H1 (cell line): ENCODE measurements around the gene MAML1. TPM values are rescaled to one million over a fixed set of nuclear protein-coding genes. Genes with fewer than 3 reads are reported as not detected.

Experiments
- CTCF ChIA-PET: fragments of 300-600 bp; sonication (Branson Sonifier 250); formaldehyde crosslinking; loops from one replicate; lab custom pipeline; 2021; ENCODE audit not compliant: partially characterized antibody; lab: Charles Lee
- POLR2A ChIA-PET: fragments of 300-600 bp; sonication (Branson Sonifier 250); formaldehyde crosslinking; loops from one replicate; lab custom pipeline; 2021; ENCODE audit warnings: inconsistent platforms; ENCODE audit not compliant: partially characterized antibody; lab: Charles Lee
- DNase-seq, 2 experiments: peaks; one replicate each; pipeline versions ENCODE4 v3.0.0 to v3.0.0-alpha.2; 2010 to 2022; ENCODE audit warnings: low spot score in 2 of 2, low read depth in 1 of 2, mixed read lengths in 1 of 2
- FAIRE-seq: peaks from 2 replicates; lab custom pipeline; 2011; peaks lifted over from hg19 to GRCh38; lab: Jason Lieb, UNC
- H2AFZ ChIP-seq: 2 replicates; pipeline ENCODE4 v1.8.1; 2012; ENCODE audit warnings: low read length, inconsistent platforms
- H2AK5ac ChIP-seq: 2 replicates; pipeline ENCODE4 v1.6.1; 2013; ENCODE audit warnings: low read depth, low read length
- H2BK120ac ChIP-seq: replicated peaks from 2 replicates; pipeline ENCODE3; 2013; ENCODE audit warnings: low read depth, low read length, inconsistent platforms
- H2BK12ac ChIP-seq: 2 replicates; pipeline ENCODE4 v1.6.1; 2013; ENCODE audit warnings: low read depth, low read length
- H2BK15ac ChIP-seq: 2 replicates; pipeline ENCODE4 v1.6.1; 2013; ENCODE audit warnings: low read length
- H2BK20ac ChIP-seq: 2 replicates; pipeline ENCODE4 v1.6.1; 2013; ENCODE audit warnings: low read length
- H2BK5ac ChIP-seq: 2 replicates; pipeline ENCODE4 v1.6.1; 2013; ENCODE audit warnings: low read depth, low read length
- H3K14ac ChIP-seq: 2 replicates; pipeline ENCODE4 v1.6.1; 2013; ENCODE audit warnings: inconsistent platforms; ENCODE audit not compliant: insufficient read length
- H3K18ac ChIP-seq: 2 replicates; pipeline ENCODE4 v1.6.1; 2013; ENCODE audit warnings: low read length; ENCODE audit errors: extremely low read depth
- H3K23ac ChIP-seq: 2 replicates; pipeline ENCODE4 v1.6.1; 2013; ENCODE audit warnings: inconsistent platforms; ENCODE audit not compliant: insufficient read length
- H3K23me2 ChIP-seq: 2 replicates; pipeline ENCODE4 v1.6.1; 2013; ENCODE audit warnings: low read depth, low read length
- H3K27ac ChIP-seq: 2 replicates; pipeline ENCODE4 v1.6.1; 2011; ENCODE audit warnings: low read depth, low read length, inconsistent platforms
- H3K27me3 ChIP-seq, 4 experiments: replicated peaks in 1 of 4; 1 replicate in 1 of 4; 2 replicates in 3 of 4; pipeline versions ENCODE4 v1.6.1 to v1.8.1; 2011 to 2013; ENCODE audit warnings: low read length in 3 of 4, mild to moderate bottlenecking in 3 of 4, inconsistent platforms in 2 of 4, mixed read lengths in 2 of 4, moderate library complexity in 1 of 4; ENCODE audit not compliant: control insufficient read depth in 3 of 4, insufficient read depth in 3 of 4; ENCODE audit errors: extremely low read depth in 1 of 4
- H3K36me3 ChIP-seq, 4 experiments: 2 replicates each; pipeline versions ENCODE4 v1.6.1 to v1.8.1; 2011 to 2013; ENCODE audit warnings: mild to moderate bottlenecking in 4 of 4, low read length in 3 of 4, moderate library complexity in 2 of 4, control low read depth in 1 of 4, inconsistent platforms in 1 of 4; ENCODE audit not compliant: insufficient read depth in 4 of 4, control insufficient read depth in 2 of 4
- H3K4ac ChIP-seq: replicated peaks from 2 replicates; pipeline ENCODE3; 2013; ENCODE audit warnings: low read length, low read depth, mixed read lengths, inconsistent platforms; ENCODE audit not compliant: insufficient read length
- H3K4me1 ChIP-seq, 4 experiments: replicated peaks in 1 of 4; 1 replicate in 1 of 4; 2 replicates in 3 of 4; pipeline versions ENCODE4 v1.6.1 to v1.8.1; 2011 to 2013; ENCODE audit warnings: low read length in 3 of 4, inconsistent platforms in 2 of 4, mixed read lengths in 1 of 4; ENCODE audit not compliant: insufficient read depth in 4 of 4, control insufficient read depth in 3 of 4
- H3K4me2 ChIP-seq, 2 experiments: 2 replicates each; pipeline versions ENCODE4 v1.6.1 to v1.8.1; 2011 to 2013; ENCODE audit warnings: low read depth in 2 of 2, low read length in 2 of 2, control low read depth in 1 of 2, inconsistent platforms in 1 of 2, mild to moderate bottlenecking in 1 of 2; ENCODE audit not compliant: insufficient read depth in 1 of 2
- H3K4me3 ChIP-seq, 4 experiments: fragments of 200-600, 300-600 bp in 1 of 4; sonication (generic), shearing (Covaris generic), sonication (Bioruptor Twin) in 1 of 4; 2 replicates each; pipeline versions ENCODE4 v1.5.1 to v1.8.1; 2011 to 2016; ENCODE audit warnings: low read length in 4 of 4, low read depth in 3 of 4, control low read depth in 2 of 4, inconsistent platforms in 2 of 4, mild to moderate bottlenecking in 2 of 4, mixed read lengths in 1 of 4, moderate library complexity in 1 of 4; ENCODE audit not compliant: insufficient read depth in 2 of 4; ENCODE audit errors: extremely low read depth in 1 of 4
- H3K56ac ChIP-seq: replicated peaks from 2 replicates; pipeline ENCODE3; 2013; ENCODE audit warnings: low read depth, mild to moderate bottlenecking, mixed read lengths, low read length, inconsistent platforms; ENCODE audit not compliant: insufficient read length
- H3K79me1 ChIP-seq: 2 replicates; pipeline ENCODE4 v1.6.1; 2013; ENCODE audit warnings: low read depth, low read length, control low read depth
- H3K79me2 ChIP-seq, 2 experiments: 2 replicates each; pipeline versions ENCODE4 v1.6.1 to v1.8.1; 2012 to 2013; ENCODE audit warnings: low read length in 2 of 2, mild to moderate bottlenecking in 2 of 2, inconsistent platforms in 1 of 2; ENCODE audit not compliant: insufficient read depth in 2 of 2, control insufficient read depth in 1 of 2
- H3K9ac ChIP-seq, 4 experiments: replicated peaks in 1 of 4; 1 replicate in 1 of 4; 2 replicates in 3 of 4; pipeline versions ENCODE4 v1.6.1 to v1.8.1; 2011 to 2013; ENCODE audit warnings: low read depth in 3 of 4, low read length in 3 of 4, control low read depth in 2 of 4, mild to moderate bottlenecking in 2 of 4, moderate library complexity in 2 of 4, inconsistent platforms in 1 of 4; ENCODE audit errors: extremely low read depth in 1 of 4
- H3K9me3 ChIP-seq, 2 experiments: 2 replicates each; pipeline versions ENCODE4 v1.6.1 to v1.8.1; 2012 to 2013; ENCODE audit warnings: mild to moderate bottlenecking in 2 of 2, moderate library complexity in 2 of 2, control low read depth in 1 of 2, inconsistent platforms in 1 of 2, low read depth in 1 of 2, low read length in 1 of 2, mixed read lengths in 1 of 2; ENCODE audit not compliant: insufficient read depth in 2 of 2
- H4K20me1 ChIP-seq, 2 experiments: replicated peaks in 1 of 2; 2 replicates each; pipeline versions ENCODE3 to v1.8.1; 2011 to 2013; ENCODE audit warnings: inconsistent platforms in 2 of 2, low read length in 2 of 2, mild to moderate bottlenecking in 1 of 2; ENCODE audit not compliant: insufficient read depth in 2 of 2, control insufficient read depth in 1 of 2
- H4K5ac ChIP-seq: 2 replicates; pipeline ENCODE4 v1.6.1; 2013; ENCODE audit warnings: low read length, low read depth, mixed read lengths, inconsistent platforms; ENCODE audit not compliant: insufficient read length
- H4K8ac ChIP-seq: 2 replicates; pipeline ENCODE4 v1.8.0; 2013; ENCODE audit warnings: mild to moderate bottlenecking, moderate library complexity, low read length, inconsistent platforms; ENCODE audit not compliant: insufficient read depth; ENCODE audit errors: extremely low read depth
- H4K91ac ChIP-seq: replicated peaks from 2 replicates; pipeline ENCODE3; 2013; ENCODE audit warnings: low read length, mixed read lengths, inconsistent platforms; ENCODE audit not compliant: insufficient read length
- ASH2L ChIP-seq: fragments of 200-600, 300-600 bp; sonication (generic); IDR thresholded peaks from one replicate; pipeline ENCODE4 v1.7.1; 2017; ENCODE audit warnings: low read length
- HDAC2 ChIP-seq, 2 experiments: fragments of 300-600 bp in 1 of 2; sonication (generic) in 1 of 2; IDR thresholded peaks; 2 replicates each; pipeline ENCODE4 v1.6.1; 2011 to 2012; ENCODE audit warnings: low read depth in 2 of 2, low read length in 2 of 2, mild to moderate bottlenecking in 2 of 2, moderate library complexity in 2 of 2, borderline replicate concordance in 1 of 2, inconsistent platforms in 1 of 2
- JUND ChIP-seq: IDR thresholded peaks from 2 replicates; pipeline ENCODE4 v1.6.1; 2011; ENCODE audit warnings: mild to moderate bottlenecking, improper control_type of control experiment, low read length
- POLR2A ChIP-seq, 2 experiments: IDR thresholded peaks; 1 replicate in 1 of 2; 2 replicates in 1 of 2; pipeline ENCODE4 v1.6.1; 2011; ENCODE audit warnings: low read depth in 2 of 2, low read length in 2 of 2, mild to moderate bottlenecking in 2 of 2; ENCODE audit errors: control extremely low read depth in 1 of 2
- RBBP5 ChIP-seq: IDR thresholded peaks from 2 replicates; pipeline ENCODE4 v1.7.1; 2012; ENCODE audit warnings: low read depth, mild to moderate bottlenecking, inconsistent platforms, low read length, moderate library complexity, borderline replicate concordance
- SIN3A ChIP-seq, 2 experiments: IDR thresholded peaks in 1 of 2; conservative IDR thresholded peaks in 1 of 2; 2 replicates each; pipeline ENCODE4 v1.6.1; 2011 to 2012; ENCODE audit warnings: low read length in 2 of 2, improper control_type of control experiment in 1 of 2, low read depth in 1 of 2, mild to moderate bottlenecking in 1 of 2
- WGBS, 2 experiments: shearing (Covaris generic) in 1 of 2; methylation state at CpG; one replicate each; pipeline versions ENCODE4 v1.1.6 to v1.1.7; 2013 to 2015; ENCODE audit warnings: low lambda C conversion rate in 2 of 2, mixed read lengths in 2 of 2, inconsistent platforms in 1 of 2, low coverage in 1 of 2, missing lambda C conversion rate in 1 of 2; ENCODE audit not compliant: insufficient replicate concordance in 2 of 2, insufficient coverage in 1 of 2, insufficient read length in 1 of 2; ENCODE audit errors: extremely low coverage in 1 of 2, missing lambda C conversion rate in 1 of 2; 5-methylcytosine and 5-hydroxymethylcytosine counted together
- polyA plus RNA-seq, 7 experiments: library from polyadenylated mRNA; depleted of rRNA in 3 of 7; stranded (reverse) in 5 of 7; unstranded in 2 of 7; fragments of >200 nt in 5 of 7; fragments of 200-250 nt in 2 of 7; gene quantifications; 1 replicate in 5 of 7; 2 replicates in 1 of 7; 4 replicates in 1 of 7; pipeline versions ENCODE4 v1.2.1 to v1.2.3, GENCODE V29; 2011 to 2013; ENCODE audit warnings: missing spikeins in 2 of 7, mixed read lengths in 2 of 7
- total RNA-seq: library from RNA; stranded (reverse); fragmentation: NEBNext Ultra II Directional; extraction: Animal tissue kit (Norgen Biotek cat#: 25700); gene quantifications from 2 replicates; pipeline ENCODE4 v1.2.1, GENCODE V29; 2021
- TF ChIP-seq, protein P1 (sequence below), 3 experiments: IDR thresholded peaks; 1 replicate in 2 of 3; 2 replicates in 1 of 3; pipeline versions ENCODE4 v1.5.1 to v1.6.1; 2011; ENCODE audit warnings: low read length in 3 of 3, mild to moderate bottlenecking in 3 of 3, inconsistent platforms in 2 of 3, low read depth in 1 of 3, moderate library complexity in 1 of 3; ENCODE audit not compliant: insufficient read depth in 1 of 3; ENCODE audit errors: control extremely low read depth in 1 of 3

Gene MAML1
- total and polyA plus RNA-seq, 2 of the 8 experiments (the other 6 are each of a cell fraction or from before 2014, with no cell fraction given), result 17.1 to 41.9 TPM

DNA sequence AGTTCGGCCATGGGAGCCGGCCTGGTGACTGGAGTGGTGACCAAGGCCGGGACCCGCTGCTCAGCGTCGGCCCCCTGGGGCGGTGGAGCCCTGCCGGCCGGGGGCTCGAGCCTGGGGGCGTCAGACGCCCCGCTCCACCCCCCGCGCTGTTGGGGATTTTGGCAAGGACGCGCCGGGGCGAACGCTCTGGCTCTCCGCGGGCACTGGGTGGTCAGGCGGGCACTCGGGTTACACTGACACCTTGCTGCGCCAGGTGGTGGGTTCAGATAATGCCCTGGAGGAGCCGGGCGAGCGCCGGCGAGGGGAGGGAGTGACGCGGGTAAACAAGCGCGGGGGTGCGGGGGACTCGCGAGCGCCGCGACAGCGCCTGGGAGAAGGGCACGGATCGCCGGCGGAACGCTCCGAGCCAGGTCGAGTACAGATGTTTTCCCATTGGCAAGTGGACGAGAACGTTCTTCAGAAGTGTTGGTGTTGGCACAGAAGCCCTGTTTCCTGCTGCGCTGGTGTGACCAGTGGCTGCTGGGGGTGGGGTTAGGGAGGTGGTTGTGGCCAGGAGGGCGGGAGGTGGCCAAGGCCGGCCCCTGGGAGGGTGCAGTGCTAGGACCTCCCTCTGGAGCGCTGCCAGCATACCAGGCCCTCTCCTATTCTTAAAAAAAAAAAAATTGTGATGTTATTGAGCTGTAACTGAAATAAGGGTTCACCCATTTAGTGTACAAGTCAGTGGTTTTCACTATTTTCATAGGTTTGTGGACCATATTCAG is 88.9 kb downstream of the MAML1 start:
- DNase-seq (peak in 1 of 2 experiments; percentile 80), FAIRE-seq (no peak)
- Histone ChIP-seq H3K4me2 (peak overlapping the region; percentile 54 to 81), H3K79me1 (peaks cover 8% of the 10 kb centered on the region), H3K23ac (no peak overlapping the region), H2AFZ (no peak overlapping the region), H4K5ac (no peak overlapping the region), H4K8ac (no peak overlapping the region; the same call in 1 of the 2 replicates), H4K91ac (no peak overlapping the region), H2BK12ac (no peak overlapping the region), H3K14ac (no peak overlapping the region), H4K20me1 (peaks cover 8 to 25% of the 10 kb centered on the region in 2 experiments), H3K36me3 (peaks cover 6 to 33% (median 27%) of the 10 kb centered on the region in 4 experiments; a peak in 7 of 8 replicates), H2BK5ac (peak overlapping the region; percentile 96; the same call in 1 of the 2 replicates), H2BK20ac (no peak overlapping the region), H3K9ac (peak overlapping the region; percentile 55 to 97 (median 88)), H3K4ac (no peak overlapping the region), H2BK15ac (no peak overlapping the region), H2BK120ac (no peak overlapping the region), H3K23me2 (peaks cover 14% of the 10 kb centered on the region; the same call in 1 of the 2 replicates), H3K79me2 (peaks cover 4 to 28% of the 10 kb centered on the region in 2 experiments; a peak in 2 of 4 replicates), H3K9me3 (no peaks in the 10 kb centered on the region), H3K56ac (no peak overlapping the region), H2AK5ac (no peak overlapping the region), H3K4me1 (peaks cover 4 to 38% (median 33%) of the 10 kb centered on the region in 4 experiments), H3K27ac (peak overlapping the region; percentile 91; the same call in 1 of the 2 replicates), H3K18ac (0 out of 2 replicates have a peak overlapping the region, but pooled peaks have one; percentile 9), H3K4me3 (peak overlapping the region; percentile 75 to 91 (median 83)), H3K27me3 (peaks cover 0 to 3% (median under 1%) of the 10 kb centered on the region in 4 experiments; a peak in 2 of 7 replicates)
- 2% methylated on average over 40 of the region's 54 CpGs; no CpG with 5 or more reads in 1 of the 2 experiments for WGBS, 2 experiments
- ChIA-PET CTCF (interaction anchor here (0.6 to 1.3 kb wide), 6 partner anchors 8 to 41 kb away, joined by 3 to 6 read pairs (median 3); no protein-coding TSS in a partner anchor), POLR2A (interaction anchor here (0.6 to 12.6 kb wide), 21 partner anchors 7 to 120 kb away, joined by 3 to 207 read pairs (median 4); partner anchors contain the start of genes LTC4S, MAML1, MGAT4B and MRNIP)
- 0 out of 3 replicates have a peak, but pooled peaks of 1 of the 2 experiments have one; percentile 35 for TF ChIP-seq POLR2A (IDR thresholded peaks at IDR 0.05; ENCODE audit: control extremely low read depth in 1 of 2, low read depth in 2 of 2, low read length in 2 of 2)
- TF ChIP-seq, protein P1, sequence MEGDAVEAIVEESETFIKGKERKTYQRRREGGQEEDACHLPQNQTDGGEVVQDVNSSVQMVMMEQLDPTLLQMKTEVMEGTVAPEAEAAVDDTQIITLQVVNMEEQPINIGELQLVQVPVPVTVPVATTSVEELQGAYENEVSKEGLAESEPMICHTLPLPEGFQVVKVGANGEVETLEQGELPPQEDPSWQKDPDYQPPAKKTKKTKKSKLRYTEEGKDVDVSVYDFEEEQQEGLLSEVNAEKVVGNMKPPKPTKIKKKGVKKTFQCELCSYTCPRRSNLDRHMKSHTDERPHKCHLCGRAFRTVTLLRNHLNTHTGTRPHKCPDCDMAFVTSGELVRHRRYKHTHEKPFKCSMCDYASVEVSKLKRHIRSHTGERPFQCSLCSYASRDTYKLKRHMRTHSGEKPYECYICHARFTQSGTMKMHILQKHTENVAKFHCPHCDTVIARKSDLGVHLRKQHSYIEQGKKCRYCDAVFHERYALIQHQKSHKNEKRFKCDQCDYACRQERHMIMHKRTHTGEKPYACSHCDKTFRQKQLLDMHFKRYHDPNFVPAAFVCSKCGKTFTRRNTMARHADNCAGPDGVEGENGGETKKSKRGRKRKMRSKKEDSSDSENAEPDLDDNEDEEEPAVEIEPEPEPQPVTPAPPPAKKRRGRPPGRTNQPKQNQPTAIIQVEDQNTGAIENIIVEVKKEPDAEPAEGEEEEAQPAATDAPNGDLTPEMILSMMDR (IDR thresholded peaks at IDR 0.05; ENCODE audit: control extremely low read depth in 1 of 3, insufficient read depth in 1 of 3, low read depth in 1 of 3, low read length in 3 of 3), result 0 out of 4 replicates have a peak, but pooled peaks of 1 of the 3 experiments have one; percentile 11
- TF ChIP-seq ASH2L, result peak; percentile 23
- TF ChIP-seq SIN3A (conservative IDR thresholded peaks at IDR 0.05 in 1 of 2, IDR thresholded peaks at IDR 0.05 in 1 of 2; ENCODE audit: low read depth in 1 of 2, low read length in 2 of 2), result 0 out of 4 replicates have a peak, but pooled peaks of 1 of the 2 experiments have one; percentile 25
- peak in 1 of 2 experiments; percentile 27; a peak in 1 of 4 replicates for TF ChIP-seq HDAC2 (IDR thresholded peaks at IDR 0.05; ENCODE audit: borderline replicate concordance in 1 of 2, low read depth in 2 of 2, low read length in 2 of 2)
- no peak; the same call in 1 of the 2 replicates for TF ChIP-seq RBBP5
- TF ChIP-seq JUND, result no peak
